Right renal cortex interstitium (tissue), 3 donors: Measurements from ENCODE around the gene IL34. TPM values are rescaled to one million over a fixed set of nuclear protein-coding genes. Genes with fewer than 3 reads are reported as not detected.
"Not testable (repeated sequence)": the region's sequence is repeated elsewhere in the genome, so short reads cannot be mapped to it uniquely, and the experiment has no call there.

Experiments used
- DNase-seq, 3 donors: peaks; one replicate each; pipeline ENCODE4 v3.0.0-alpha.2; 2013; ENCODE audit warnings: low read depth in 3 of 3, low spot score in 2 of 3
- polyA plus RNA-seq, 3 donors: library from polyadenylated mRNA; unstranded; fragments of 120-200 nt; gene quantifications; one replicate each; pipeline ENCODE4 v1.2.1, GENCODE V29; 2013; ENCODE audit not compliant: insufficient read length in 3 of 3

IL34 gene
- polyA plus RNA-seq, 3 donors, result 0.67 to 0.95 (median 0.85) TPM

GRCh38 chr16:70656712-70657263 lies 10.4 kb downstream of the IL34 start:
- DNase-seq, result no peak

GRCh38 chr16:70657956-70658355 lies 11.6 kb downstream of the IL34 start:
- no peak for DNase-seq

GRCh38 chr16:70658921-70659320 lies 12.6 kb downstream of the IL34 start:
- no peak for DNase-seq

GRCh38 chr16:70659546-70659945 lies 13.2 kb downstream of the IL34 start:
- no peak for DNase-seq

GRCh38 chr16:70659953-70660671 lies 13.8 kb downstream of the IL34 start:
- DNase-seq, result no peak

- DNase-seq, result no peak
Observed at GRCh38 chr16:70660672-70661350, 14.5 kb downstream of the IL34 start.

- no peak for DNase-seq
Observed at GRCh38 chr16:70661534-70661917, 15.2 kb downstream of the IL34 start.

GRCh38 chr16:70661918-70662641 lies 15.7 kb downstream of the IL34 start:
- DNase-seq, result no peak

- DNase-seq, result no peak
Observed at GRCh38 chr16:70662991-70663523, 16.7 kb downstream of the IL34 start.

- DNase-seq, result no peak
Observed at GRCh38 chr16:70663524-70664324, 17.4 kb downstream of the IL34 start.

- DNase-seq, result no peak
Observed at GRCh38 chr16:70664325-70665112, 18.2 kb downstream of the IL34 start.

- DNase-seq, result no peak
Observed at GRCh38 chr16:70665113-70665694, 18.8 kb downstream of the IL34 start.

- no peak for DNase-seq
Observed at GRCh38 chr16:70665806-70666735, 19.7 kb downstream of the IL34 start.

- DNase-seq, result no peak
Observed at GRCh38 chr16:70670175-70670574, 23.8 kb downstream of the IL34 start.

- DNase-seq, result not testable (repeated sequence)
Observed at GRCh38 chr16:70670938-70671337, 24.6 kb downstream of the IL34 start.

GRCh38 chr16:70674221-70675014 lies 28.1 kb downstream of the IL34 start:
- no peak for DNase-seq

- DNase-seq, result no peak
Observed at GRCh38 chr16:70675851-70676513, 29.6 kb downstream of the IL34 start.
